ENCODE data around the gene AZGP1. TPM values are rescaled to one million over a fixed set of nuclear protein-coding genes. Genes with fewer than 3 reads are reported as not detected.

Gene AZGP1
- total RNA-seq, result 100 to 1,000 TPM in 2 of 4 donors, 10 to 100 TPM in 2; 68.7 to 182 (median 111) TPM

DNA sequence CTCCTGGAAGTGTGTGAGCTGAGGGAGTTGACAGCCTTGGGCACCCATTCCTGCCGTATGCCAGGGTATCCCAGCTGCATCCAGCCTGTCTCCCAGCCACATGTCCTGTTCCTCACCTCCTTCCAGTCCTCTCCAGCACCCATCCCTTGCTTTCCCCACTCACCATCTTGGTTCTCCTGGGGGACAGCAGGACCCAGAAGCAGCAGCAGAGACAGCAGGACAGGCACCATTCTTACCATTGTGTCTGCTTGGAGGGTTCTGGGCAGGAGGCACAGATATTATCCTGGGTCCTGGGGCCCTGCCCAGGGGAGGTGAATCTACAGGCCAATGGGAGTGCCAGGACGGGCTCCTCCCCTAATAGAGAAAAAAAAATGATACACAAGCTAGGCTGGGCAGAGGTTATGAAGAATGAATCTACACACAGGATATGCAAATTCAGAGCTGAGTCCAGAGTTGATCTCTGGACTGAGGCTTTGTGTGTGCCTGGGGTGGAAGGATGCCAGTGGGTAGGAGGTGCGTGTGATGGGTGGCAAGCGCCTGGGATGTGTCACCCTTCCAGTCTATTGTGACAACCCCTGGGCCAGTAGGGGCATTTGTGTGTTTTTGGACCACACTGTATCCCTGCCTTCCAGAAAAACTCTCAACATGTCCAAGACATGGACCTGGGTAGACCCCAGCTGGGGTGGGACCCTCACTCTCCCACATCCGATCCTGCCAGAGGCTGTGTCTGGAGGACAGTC lies at the start of gene AZGP1:
Gene AZGP1, minus strand, starts transcription at position 250 of the 740 bp plus-strand sequence. Its CDS starts 11 bp downstream, at position 239.
- Histone ChIP-seq H3K4me3 (peak within 1 kb of the TSS in 3 of 4 donors; percentile 19 to 40 (median 22)), H3K9me3 (no peaks in the 10 kb centered on the region), H3K27me3 (no peaks in the 10 kb centered on the region), H3K4me1 (peaks cover 0 to 10% (median 0%) of the 10 kb centered on the region in 4 donors), H3K27ac (peak within 1 kb of the TSS; percentile 48 to 81 (median 62)), H3K36me3 (peaks cover 0 to 10% (median 0%) of the 10 kb centered on the region in 3 donors)
- 50 to 56% methylated on average over 5 of the region's 5 CpGs for WGBS, 2 donors
- TF ChIP-seq EP300 (IDR thresholded peaks at IDR 0.05) (peak; percentile 22 to 77), POLR2A (IDR thresholded peaks at IDR 0.05) (peak in 1 of 2 donors; percentile 61)
- TF ChIP-seq, protein P1, sequence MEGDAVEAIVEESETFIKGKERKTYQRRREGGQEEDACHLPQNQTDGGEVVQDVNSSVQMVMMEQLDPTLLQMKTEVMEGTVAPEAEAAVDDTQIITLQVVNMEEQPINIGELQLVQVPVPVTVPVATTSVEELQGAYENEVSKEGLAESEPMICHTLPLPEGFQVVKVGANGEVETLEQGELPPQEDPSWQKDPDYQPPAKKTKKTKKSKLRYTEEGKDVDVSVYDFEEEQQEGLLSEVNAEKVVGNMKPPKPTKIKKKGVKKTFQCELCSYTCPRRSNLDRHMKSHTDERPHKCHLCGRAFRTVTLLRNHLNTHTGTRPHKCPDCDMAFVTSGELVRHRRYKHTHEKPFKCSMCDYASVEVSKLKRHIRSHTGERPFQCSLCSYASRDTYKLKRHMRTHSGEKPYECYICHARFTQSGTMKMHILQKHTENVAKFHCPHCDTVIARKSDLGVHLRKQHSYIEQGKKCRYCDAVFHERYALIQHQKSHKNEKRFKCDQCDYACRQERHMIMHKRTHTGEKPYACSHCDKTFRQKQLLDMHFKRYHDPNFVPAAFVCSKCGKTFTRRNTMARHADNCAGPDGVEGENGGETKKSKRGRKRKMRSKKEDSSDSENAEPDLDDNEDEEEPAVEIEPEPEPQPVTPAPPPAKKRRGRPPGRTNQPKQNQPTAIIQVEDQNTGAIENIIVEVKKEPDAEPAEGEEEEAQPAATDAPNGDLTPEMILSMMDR (IDR thresholded peaks at IDR 0.05), result no peak
- no peak for DNase-seq (ENCODE audit: low spot score in 2 of 2)

DNA sequence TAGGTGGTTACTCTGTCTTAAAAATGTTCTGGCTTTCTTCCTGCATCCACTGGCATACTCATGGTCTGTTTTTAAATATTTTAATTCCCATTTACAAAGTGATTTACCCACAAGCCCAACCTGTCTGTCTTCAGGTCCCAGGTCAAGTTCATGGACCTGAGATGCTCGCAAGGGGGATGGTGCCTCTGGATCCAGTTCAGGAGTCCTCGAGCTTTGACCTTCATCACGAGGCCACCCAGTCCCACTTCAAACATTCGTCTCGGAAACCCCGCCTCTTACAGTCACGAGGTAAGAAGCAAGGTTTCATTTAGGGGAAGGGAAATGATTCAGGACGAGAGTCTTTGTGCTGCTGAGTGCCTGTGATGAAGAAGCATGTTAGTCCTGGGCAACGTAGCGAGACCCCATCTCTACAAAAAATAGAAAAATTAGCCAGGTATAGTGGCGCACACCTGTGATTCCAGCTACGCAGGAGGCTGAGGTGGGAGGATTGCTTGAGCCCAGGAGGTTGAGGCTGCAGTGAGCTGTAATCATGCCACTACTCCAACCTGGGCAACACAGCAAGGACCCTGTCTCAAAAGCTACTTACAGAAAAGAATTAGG lies 48.3 kb upstream of the AZGP1 start:
- Histone ChIP-seq H3K4me3 (no peak overlapping the region), H3K27me3 (no peaks in the 10 kb centered on the region), H3K36me3 (peaks cover 0 to 73% (median 16%) of the 10 kb centered on the region in 3 donors), H3K9me3 (no peaks in the 10 kb centered on the region), H3K27ac (no peak overlapping the region), H3K4me1 (peaks cover 0 to 28% (median 3%) of the 10 kb centered on the region in 4 donors)
- 90% methylated on average over 12 of the region's 12 CpGs for WGBS, 2 donors
- DNase-seq (ENCODE audit: low spot score in 2 of 2), result no peak
- TF ChIP-seq POLR2A (IDR thresholded peaks at IDR 0.05), result no peak

DNA sequence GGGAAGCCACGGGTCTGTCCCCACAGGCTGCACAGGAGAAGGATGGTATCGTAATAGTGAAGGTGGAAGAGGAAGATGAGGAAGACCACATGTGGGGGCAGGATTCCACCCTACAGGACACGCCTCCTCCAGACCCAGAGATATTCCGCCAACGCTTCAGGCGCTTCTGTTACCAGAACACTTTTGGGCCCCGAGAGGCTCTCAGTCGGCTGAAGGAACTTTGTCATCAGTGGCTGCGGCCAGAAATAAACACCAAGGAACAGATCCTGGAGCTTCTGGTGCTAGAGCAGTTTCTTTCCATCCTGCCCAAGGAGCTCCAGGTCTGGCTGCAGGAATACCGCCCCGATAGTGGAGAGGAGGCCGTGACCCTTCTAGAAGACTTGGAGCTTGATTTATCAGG lies 47.7 kb upstream of the AZGP1 start:
- H3K36me3 ChIP-seq, result peaks cover 0 to 67% (median 16%) of the 10 kb centered on the region in 3 donors
- no peaks in the 10 kb centered on the region for H3K9me3 ChIP-seq
- H3K4me1 ChIP-seq, result peaks cover 0 to 34% (median 3%) of the 10 kb centered on the region in 4 donors
- TF ChIP-seq POLR2A (IDR thresholded peaks at IDR 0.05) (no peak), EP300 (IDR thresholded peaks at IDR 0.05) (no peak)
- TF ChIP-seq, protein P1 (IDR thresholded peaks at IDR 0.05), result no peak
- DNase-seq (ENCODE audit: low spot score in 2 of 2), result no peak
- no peak overlapping the region for H3K27ac ChIP-seq
- H3K4me3 ChIP-seq, result no peak overlapping the region
- WGBS, 2 donors, result 92% methylated on average over 12 of the region's 12 CpGs
- no peaks in the 10 kb centered on the region for H3K27me3 ChIP-seq

DNA sequence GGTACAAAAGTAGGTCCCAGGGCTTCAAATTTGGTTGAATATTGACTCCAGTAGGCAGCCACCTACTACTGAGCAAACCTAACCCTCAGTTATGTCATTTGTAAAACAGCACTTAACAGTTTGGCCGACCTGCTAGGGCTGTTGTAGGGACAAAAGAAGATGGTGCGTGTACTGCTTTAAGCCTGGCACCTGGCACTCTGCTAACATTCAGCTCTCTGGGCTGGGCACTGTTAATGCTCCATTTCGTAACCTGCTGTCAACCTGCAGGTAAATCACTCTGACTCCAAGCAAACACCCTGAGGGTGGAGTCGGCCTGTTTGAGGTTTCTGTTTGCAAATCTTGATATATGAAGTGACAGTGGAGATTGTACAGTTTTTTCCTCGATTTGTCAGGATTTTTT lies 46.8 kb upstream of the AZGP1 start:
- Histone ChIP-seq H3K27ac (no peak overlapping the region), H3K36me3 (peaks cover 0 to 58% (median 16%) of the 10 kb centered on the region in 3 donors), H3K27me3 (no peaks in the 10 kb centered on the region), H3K4me3 (no peak overlapping the region), H3K4me1 (peaks cover 0 to 42% (median 4%) of the 10 kb centered on the region in 4 donors), H3K9me3 (no peaks in the 10 kb centered on the region)
- WGBS, 2 donors, result 77 to 84% methylated on average over 5 of the region's 5 CpGs
- TF ChIP-seq, protein P1 (IDR thresholded peaks at IDR 0.05), result no peak
- TF ChIP-seq EP300 (IDR thresholded peaks at IDR 0.05) (no peak), POLR2A (IDR thresholded peaks at IDR 0.05) (no peak)
- no peak for DNase-seq (ENCODE audit: low spot score in 2 of 2)

DNA sequence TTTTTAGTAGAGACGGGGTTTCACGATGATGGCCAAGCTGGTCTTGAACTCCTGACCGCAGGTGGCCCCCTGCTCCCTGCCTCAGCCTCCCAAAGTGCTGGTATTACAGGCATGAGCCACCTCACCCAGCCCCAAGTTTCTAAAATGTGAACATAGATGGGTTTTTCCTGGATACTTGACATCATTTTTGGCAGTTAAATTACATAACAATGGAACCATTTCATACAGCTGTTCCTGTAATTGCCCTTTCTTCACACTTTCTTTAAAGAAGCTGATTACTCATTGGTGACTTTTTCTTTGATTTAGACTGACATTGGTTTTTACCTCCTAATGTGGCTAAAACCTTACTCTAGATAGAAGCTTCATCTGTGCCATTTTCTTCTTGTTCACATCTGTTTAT lies 45.5 kb upstream of the AZGP1 start:
- Histone ChIP-seq H3K36me3 (peaks cover 0 to 44% (median 16%) of the 10 kb centered on the region in 3 donors), H3K27ac (no peak overlapping the region), H3K4me3 (no peak overlapping the region), H3K4me1 (peaks cover 0 to 55% (median 14%) of the 10 kb centered on the region in 4 donors), H3K27me3 (no peaks in the 10 kb centered on the region), H3K9me3 (no peaks in the 10 kb centered on the region)
- WGBS, 2 donors, result 65 to 88% methylated on average over 3 of the region's 3 CpGs
- TF ChIP-seq EP300 (IDR thresholded peaks at IDR 0.05) (no peak), POLR2A (IDR thresholded peaks at IDR 0.05) (no peak)
- TF ChIP-seq, protein P1 (IDR thresholded peaks at IDR 0.05), result no peak
- DNase-seq (ENCODE audit: low spot score in 2 of 2), result no peak
